GM21515 (cell line): ENCODE results near the gene TOR1B.

Experiments used
- ATAC-seq: cut with Tn5 transposase; IDR thresholded peaks from one replicate; pipeline ENCODE4 v1.9.1; 2021; ENCODE audit not compliant: unreplicated experiment

Gene TOR1B

GRCh38 chr9:129839324-129840023, 36.5 kb downstream of the TOR1B start:
- ATAC-seq, result no peak

GRCh38 chr9:129840034-129840433, 37.0 kb downstream of the TOR1B start:
- ATAC-seq, result no peak

DNA sequence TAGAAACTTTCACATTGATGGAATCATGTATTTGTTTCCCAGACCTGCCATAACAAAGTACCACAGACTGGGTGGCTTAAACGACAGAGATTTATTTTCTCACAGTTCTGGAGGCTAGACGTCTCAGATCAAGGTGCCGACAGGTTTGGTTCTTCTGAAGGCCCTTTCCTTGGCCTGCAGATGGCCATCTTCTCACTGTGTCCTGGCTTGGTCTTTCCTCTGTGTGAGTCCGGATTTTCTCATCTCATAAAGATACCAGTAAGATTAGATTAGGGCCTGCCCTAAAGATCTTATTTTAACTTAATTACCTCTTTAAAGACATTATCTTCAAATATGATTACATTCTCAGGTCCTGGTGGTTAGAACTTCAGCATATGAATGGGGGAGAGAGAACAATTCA, 38.1 kb downstream of the TOR1B start:
- no peak for ATAC-seq

- ATAC-seq, result no peak
These were observed 42.4 kb downstream of the TOR1B start for GRCh38 chr9:129845373-129845772.

GRCh38 chr9:129848712-129849441, 45.9 kb downstream of the TOR1B start:
- ATAC-seq, result no peak

DNA sequence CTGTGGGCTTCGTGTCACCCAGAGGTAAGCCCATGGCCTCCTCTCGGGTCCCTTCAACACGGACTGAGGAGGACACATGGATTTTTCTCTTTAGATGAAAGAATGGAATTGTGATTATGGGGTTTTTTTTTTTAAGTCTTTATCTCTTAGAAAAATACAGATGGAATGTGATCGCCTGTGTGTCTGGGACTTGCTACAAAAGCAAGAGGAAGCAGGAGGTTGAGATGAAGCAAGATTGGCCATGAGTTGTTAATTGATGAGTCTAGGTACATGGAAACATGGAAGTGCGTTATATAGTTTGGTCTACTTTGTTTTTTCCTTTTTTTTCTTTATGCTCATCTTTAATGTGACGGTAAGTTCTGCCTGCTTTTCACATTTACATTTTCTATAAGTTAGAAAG, 46.9 kb downstream of the TOR1B start:
- no peak for ATAC-seq

DNA sequence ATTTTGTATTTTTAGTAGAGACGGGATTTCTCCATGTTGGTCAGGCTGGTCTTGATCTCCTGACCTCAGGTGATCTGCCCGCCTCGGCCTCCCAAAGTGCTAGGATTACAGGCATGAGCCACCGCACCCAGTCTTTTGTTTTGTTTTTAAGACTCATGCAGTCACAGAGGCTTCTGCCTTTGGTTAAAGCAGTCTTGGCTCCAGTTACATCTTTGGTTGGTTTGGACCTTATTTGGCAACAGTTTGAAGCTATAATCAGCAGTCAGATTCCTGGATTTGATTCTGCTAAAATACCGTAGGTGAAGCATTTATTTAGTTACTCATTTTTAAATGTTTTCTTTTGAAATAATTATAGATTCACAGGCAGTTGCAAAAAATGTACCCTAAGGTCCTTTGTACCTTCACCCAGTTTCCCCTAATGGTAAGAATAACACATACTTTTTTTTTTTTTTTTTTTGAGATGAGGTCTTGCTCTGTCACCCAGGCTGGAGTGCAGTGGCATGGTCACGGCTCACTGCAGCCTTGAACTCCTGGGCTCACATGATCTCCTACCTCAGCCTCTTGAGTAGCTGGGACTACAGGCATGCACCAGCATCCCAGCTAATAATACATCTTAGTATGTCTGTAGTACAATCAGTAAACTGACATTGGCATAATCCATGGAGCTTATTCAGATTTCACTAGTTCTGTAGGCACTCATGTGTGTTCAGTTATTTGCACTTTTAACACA, 48.0 kb downstream of the TOR1B start:
- ATAC-seq, result no peak

DNA sequence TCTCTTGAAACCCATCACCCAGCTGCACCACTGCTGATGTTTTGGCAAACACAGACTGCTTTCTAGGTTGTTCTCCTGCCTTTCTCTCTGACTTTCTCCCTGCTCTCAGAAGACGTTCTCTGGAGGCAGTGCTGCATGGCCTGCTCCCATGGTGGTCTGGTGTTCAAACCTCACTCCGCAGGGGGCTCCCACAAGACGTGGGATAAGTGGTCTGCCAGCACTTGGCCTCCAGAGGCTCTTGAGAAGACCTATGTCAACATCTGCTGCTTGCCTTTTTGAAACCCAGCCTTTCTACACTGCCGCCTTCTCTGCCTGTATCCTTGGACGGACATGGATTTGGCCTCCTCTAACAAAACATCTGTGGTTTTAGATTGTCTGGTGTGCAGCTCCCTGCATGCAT, 48.8 kb downstream of the TOR1B start:
- no peak for ATAC-seq

- no peak for ATAC-seq
These were observed 49.6 kb downstream of the TOR1B start for GRCh38 chr9:129852579-129852978.

DNA sequence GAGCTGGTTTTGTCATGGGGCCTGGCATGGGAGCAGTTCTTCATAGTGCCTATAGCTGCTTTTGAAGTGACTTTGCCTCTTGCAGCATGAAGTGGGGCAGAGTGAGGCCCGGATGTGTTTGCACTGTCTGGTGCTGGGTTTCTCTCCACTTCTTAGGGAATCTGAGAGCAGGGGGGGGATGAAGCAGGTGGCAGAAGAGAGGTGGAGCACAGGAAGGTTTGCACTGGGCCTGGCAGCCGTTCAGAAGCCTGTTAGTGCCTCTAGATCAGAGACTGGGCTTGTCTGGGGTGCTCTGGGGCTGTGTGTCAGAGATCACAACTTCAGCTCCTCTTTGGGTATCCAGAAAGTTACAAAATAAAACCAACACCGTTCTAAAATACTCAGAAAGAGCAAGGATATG, 50.6 kb downstream of the TOR1B start:
- no peak for ATAC-seq

GRCh38 chr9:129854588-129855110, 51.7 kb downstream of the TOR1B start:
- no peak for ATAC-seq

- ATAC-seq, result no peak
These were observed 54.2 kb downstream of the TOR1B start for GRCh38 chr9:129857207-129857606.

DNA sequence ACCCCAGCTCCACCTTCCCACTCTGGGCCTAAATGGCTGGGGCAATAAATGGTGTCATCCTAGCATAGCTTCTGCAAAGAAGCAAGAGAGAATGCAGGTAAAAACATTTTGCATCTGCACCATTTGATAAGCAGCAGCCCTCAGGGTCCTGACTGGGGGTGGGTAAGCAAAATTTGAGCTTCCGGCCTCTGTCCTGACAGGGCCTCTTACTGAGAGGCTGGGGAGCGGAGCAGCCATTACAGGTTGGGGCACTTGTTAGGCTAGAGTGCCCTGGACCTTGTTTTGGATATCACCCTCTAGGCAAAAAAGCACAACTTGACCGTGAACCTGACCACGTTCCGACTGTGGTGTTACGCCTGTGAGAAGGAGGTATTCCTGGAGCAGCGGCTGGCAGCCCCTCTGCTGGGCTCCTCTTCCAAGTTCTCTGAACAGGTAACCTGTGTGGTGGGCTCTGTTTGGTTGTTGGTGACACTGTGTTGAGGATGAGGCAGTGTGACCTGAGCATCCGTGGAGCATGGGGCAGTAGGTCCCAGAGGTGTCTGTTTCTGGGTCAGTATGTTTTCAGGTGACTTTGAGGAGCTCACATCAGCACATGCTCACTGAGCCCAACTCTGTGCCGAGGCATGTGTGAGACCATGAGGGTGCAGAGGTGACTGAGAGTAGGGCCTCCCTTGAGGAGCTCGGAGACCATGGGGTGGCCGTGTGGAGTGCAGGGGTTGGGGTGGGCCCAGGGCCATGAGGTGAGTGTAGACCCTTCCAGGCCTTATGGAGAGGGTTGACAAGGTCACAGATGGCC, 55.4 kb downstream of the TOR1B start:
- ATAC-seq, result no peak
